GM19438 (cell line): Measurements from ENCODE around the gene DUSP16.
A peak's percentile ranks its signal among the peaks of the same experiment; 100 is the strongest.
"Not testable (repeated sequence)": the region's sequence is repeated elsewhere in the genome, so short reads cannot be mapped to it uniquely, and the experiment has no call there.

ENCODE experiments used
- ATAC-seq: cut with Tn5 transposase; IDR thresholded peaks from one replicate; pipeline ENCODE4 v1.9.1; 2021; ENCODE audit warnings: low read depth; ENCODE audit not compliant: unreplicated experiment

Gene DUSP16

DNA sequence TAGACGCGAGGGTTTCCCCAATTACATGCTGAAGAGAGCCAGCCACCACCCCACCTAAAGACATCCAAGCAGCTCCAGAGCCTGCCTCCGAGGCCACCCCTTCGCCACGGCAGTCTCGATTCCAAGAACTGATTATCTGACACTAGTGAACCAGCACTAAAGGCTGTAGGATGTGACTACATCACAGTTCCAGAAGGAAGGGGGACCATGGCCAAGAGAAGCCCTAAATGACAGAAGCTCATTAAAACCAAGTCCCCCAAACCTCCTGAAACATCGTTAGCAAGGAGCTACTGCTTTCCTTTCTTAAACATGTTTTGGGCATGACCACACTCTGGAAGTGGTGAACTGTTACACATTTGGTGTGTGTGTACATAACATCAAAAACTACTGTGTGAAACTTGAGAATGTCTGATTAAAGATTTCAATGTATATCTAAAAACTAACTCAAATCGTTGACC is 88.2 kb downstream of the DUSP16 start:
- ATAC-seq = peak; percentile 36

DNA sequence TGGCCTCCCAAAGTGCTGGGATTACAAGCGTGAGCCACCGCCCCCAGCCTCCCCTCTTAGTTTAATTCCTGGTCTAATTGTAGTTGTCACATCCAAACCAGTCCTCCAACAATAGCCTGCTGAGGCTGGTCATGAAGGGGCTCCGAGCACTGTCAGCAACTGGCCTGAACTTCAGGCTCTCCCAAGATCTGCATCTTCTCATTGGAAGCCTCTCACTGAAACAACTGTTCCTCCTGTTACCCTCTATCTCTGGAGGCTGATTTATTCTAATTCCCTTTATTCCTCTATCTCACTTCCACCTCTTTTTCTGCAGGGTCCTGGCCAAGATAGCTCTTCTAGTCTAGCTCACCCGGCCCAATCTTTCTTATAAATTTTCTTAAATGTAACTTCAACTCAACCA is 89.4 kb downstream of the DUSP16 start:
- ATAC-seq = no peak

DNA sequence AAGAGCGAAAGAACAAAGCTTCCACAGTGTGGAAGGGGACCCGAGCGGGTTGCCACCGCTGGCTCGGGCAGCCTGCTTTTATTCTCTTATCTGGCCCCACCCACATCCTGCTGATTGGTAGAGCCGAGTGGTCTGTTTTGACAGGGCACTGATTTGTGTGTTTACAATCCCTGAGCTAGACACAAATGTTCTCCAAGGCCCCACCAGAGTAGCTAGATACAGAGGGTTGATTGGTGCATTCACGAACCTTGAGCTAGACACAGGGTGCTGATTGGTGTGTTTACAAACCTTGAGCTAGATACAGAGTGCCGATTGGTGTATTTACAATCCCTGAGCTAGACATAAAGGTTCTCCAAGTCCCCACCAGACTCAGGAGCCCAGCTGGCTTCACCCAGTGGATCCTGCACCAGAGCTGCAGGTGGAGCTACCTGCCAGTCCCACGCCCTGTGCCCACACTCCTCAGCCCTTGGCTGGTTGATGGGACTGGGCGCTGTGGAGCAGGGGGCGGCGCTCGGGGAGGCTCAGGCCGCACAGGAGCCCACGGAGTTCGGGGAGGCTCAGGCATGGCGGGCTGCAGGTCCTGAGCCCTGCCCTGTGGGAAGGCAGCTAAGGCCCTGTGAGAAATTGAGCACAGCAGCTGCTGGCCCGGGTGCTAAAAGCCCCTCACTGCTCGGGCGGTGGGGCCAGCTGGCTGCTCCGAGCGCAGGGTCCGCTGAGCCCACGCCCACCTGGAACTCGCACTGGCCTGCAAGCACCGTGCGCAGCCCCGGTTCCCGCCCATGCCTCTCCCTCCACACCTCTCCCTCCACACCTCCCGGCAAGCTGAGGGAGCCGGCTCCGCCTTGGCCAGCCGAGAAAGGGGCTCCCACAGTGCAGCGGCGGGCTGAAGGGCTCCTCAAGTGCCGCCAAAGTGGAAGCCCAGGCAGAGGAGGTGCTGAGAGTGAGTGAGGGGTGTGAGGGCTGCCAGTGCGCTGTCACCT is 90.4 kb downstream of the DUSP16 start:
- not testable (repeated sequence) for ATAC-seq

DNA sequence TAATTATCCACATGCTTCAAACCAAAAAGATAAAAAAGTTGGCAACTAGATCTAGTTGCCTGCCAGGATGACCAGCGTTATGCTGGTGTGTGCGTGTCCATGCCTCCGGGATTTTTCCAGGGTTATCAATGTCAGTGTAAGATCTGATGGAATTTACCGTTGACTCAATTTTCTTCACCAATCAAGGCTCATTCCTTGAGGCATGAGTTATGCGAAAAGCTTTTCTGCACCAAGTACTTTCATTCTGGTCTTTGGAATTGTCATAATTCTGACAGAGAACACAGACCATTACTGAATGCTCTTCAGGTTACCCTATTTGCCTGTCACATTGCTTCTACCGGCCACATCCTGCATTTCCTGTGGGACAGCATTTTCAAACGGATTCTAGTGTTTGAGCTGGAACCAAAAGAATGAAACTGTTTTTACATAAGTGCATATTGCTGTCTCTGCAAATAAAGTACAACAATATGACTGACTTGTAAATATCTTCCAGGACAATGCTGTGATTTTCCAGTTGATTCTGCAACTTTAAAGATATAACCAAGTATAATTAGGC is 91.8 kb downstream of the DUSP16 start:
- ATAC-seq = no peak

DNA sequence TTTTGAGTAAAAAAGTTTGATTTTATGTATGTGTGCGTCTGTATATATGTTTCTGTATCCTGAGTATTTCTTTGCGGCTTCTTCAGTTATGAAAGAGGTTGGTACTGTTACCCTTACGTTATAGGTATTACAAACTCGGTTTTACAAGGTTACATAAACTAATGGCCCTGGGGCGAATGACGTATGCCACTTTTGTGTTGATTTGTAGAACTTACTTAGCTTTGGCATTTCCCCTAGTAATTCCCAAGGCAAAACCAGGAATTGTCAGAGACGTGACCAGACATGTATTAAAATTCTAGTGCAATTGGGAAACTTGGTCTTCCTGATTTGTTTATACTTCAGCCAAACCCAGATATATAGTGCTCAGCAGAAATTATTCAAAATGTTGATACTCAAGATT is 93.3 kb downstream of the DUSP16 start:
- ATAC-seq = no peak

DNA sequence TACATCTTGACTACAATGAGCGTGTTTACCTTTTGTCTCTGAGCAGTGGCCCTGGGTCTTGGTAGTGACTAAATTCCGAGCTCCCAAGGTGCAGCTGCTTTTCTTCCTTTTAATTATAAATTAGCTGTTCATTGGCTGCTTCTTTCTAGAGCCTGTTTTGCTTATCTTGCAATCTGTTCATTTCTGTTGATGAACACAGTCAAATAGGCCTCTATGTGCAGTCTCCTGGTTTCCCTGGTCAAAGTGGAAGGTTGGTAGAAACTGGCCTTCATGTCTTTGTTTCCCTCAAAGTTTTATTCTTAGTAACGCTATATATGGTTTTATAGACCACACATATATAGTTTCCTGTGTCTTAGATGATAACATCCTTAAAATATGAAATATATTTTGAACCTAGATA is 94.1 kb downstream of the DUSP16 start:
- no peak for ATAC-seq

DNA sequence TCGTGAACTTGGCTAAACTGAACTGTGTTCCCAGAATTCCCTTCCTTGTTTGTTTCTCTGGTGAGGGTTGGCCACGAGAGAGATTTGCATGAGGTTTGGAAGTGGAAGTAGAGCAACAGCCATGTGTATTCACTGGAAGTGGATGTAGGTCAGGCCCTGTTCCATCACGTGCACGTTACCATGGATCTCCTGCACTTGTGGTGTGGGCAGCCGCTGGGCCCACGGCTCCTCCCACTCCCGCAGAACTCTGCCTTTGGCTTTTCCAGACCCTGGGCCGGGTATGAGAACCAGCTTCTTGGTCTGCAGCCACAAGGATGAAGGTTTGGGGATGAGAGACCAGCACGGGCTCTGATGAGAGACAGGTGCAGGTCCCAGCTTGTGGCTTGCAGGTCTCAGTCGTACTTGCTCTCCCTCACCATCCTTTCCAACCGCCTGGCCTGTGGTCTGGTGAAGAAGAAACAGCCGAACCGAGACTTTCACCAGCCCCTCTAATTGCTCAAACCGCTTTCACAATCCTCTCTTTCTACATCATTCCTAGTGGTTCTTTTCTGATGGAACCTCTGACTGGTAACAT is 94.9 kb downstream of the DUSP16 start:
- no peak for ATAC-seq

DNA sequence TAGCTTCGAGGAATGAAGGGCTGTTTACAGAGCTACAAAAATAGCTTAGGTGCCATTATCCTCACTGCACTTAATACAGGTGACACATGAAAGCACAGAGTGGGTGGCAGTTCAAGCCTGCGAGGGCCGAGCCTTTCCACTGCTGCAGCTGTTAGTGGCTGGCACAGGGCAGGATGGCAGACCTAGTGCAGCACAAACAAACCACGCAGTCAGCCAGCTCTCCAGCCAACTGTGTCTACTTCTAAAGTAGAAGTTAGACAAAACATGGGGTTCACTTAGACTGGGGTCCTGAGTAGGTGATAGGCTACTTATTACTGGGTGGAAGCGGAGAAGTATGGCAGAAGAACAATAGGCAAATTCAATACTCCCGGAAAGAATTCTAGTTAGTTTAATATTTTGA is 95.4 kb downstream of the DUSP16 start:
- ATAC-seq = no peak

DNA sequence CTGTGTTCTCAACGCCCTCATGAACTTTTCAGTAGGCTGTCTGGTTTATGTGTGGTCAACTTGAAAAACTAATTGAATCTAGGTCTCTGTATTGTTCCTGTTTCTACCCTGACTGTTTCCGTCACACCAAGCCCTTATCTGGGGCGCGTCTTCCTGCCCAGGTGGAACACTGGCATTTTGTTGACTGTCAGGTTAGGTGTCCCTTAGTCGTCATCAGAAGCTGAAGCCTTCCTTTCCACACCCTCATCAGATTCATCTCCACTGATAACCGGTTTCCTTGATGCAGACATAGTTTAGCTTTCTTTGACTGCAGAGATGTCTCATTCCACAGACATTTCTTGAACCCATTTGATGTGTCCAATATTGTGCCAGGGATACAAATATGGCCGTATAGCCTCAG is 96.5 kb downstream of the DUSP16 start:
- no peak for ATAC-seq

DNA sequence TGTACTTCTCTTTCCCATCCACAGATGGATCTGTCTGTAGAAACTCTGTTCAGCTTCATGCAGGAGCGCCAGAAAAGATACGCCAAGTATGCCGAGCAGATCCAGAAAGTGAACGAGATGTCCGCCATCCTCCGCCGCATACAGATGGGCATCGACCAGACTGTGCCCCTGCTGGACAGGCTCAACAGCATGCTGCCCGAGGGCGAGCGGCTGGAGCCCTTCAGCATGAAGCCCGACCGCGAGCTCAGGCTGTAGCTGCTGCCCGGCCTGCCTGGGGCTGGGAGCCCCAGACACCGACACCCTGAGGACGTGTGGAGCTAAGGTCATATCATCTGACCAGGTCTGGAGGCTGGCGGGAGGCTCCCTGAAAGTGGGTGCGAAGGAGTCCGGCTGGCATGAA is 97.1 kb downstream of the DUSP16 start:
- no peak for ATAC-seq

DNA sequence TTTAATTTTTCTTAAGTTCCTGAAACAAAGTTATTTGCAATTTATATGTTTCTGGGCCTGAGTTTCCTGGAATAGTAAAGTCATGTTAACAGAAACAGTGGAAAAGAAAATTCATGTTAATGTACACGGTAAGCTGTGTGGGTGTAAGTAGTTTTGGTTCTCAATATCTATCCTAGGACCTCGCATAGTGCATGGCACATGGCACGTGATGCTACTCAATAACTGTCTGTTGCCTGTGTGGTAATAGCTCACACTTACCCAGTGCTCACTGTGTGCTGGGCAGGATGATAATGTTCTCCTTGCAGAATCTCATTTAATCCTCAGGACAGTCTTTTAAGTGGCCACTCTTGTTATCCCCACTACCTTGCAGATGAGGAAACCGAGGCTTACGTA is 100.7 kb downstream of the DUSP16 start:
- no peak for ATAC-seq

DNA sequence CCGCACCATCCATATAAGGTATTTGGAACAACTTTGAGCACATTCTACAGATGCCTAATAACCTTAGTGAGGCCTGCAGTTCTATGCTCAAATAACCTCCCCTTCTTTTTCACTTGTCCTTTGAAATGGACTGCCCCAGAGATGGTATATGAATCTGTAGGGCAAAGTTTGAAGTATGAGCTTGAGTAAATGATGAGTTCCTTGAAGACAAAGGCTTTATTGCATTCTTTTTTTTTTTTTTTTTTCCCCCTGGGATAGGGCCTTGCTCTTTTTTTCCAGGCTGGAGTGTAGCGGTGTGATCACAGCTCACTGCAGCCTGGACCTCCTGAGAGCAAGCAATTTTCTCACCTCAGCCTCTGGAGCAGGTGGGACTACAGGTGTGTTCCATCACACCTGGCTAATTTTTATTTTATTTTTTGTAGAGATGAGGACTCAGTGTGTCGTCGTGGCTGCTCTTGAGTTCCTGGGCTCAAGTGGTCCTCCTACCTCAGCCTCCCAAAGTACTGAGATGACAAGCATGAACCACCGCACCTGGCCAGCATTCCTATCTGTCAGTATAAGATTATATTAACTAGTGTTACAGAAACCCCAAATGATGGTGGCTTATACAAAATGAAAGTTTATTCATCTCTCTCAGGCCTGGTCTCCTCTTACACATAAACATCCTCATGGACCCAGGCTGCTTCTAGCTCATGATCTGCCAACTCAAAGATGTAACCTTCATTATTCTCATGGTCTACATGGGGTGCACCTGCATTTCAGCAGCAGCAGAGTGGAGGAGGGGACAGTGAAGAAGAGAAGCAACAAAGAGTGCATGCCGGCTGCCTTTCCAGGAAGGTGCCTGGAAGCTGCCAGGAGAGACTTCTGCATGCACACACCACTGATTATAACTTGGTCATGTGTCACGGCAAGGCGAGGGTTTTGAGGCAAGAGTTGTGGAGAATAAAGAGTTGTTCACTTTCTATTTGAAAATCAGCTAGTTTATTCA is 101.4 kb downstream of the DUSP16 start:
- ATAC-seq = no peak

DNA sequence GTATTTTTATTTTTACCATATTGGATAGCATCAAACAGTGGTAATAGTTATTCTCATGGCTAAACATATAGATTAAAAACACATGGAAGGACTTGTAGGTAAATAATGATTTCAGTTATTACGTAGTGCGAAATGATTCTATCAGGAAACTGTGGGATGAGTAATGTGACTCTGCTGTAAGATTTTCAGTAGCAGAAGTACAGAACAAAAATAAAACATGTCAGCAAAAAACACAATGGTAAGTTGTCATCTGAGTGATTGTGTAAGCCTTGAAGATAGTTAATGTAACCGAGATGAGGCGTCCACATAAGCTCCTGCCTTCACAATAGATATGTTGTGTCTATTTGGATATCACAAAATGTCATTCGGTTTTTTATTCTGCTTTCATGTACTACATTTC is 106.0 kb downstream of the DUSP16 start:
- ATAC-seq = no peak

DNA sequence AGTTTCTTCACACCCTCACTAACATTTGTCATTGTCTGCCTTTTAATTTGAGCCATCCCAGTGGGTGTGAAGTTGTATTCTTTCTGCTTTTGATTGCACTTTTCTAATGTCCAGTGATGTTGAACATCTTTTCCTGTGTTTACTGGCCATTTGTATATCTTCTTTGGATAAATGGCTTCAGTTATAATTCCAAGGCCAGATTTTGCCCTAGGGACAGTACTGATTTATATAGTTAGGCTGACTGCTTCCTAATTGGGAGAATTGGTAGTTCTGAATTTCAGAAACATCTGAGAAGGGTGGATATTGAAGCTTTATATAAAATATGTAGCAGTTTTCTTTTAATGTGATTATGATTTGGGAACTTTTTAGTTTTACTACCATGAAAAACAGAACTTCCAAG is 108.3 kb downstream of the DUSP16 start:
- no peak for ATAC-seq

DNA sequence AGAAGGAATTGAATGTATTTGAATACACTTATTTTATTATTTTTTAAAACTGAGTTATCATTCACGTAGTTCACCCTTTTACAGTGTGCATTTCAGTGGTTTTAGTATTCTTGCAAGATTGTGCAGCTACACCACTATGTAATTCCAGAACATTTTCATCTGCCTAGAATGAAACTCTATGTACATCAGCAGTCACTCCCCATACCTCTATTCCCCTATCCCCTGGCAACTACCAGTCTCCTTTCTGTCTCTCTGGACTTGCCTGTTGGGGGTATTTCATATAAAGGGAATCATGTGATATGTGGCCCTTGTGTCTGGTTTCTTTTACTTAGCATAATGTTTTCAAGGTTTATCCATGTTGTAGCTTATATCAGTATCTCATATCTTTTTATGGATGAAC is 109.0 kb downstream of the DUSP16 start:
- no peak for ATAC-seq

DNA sequence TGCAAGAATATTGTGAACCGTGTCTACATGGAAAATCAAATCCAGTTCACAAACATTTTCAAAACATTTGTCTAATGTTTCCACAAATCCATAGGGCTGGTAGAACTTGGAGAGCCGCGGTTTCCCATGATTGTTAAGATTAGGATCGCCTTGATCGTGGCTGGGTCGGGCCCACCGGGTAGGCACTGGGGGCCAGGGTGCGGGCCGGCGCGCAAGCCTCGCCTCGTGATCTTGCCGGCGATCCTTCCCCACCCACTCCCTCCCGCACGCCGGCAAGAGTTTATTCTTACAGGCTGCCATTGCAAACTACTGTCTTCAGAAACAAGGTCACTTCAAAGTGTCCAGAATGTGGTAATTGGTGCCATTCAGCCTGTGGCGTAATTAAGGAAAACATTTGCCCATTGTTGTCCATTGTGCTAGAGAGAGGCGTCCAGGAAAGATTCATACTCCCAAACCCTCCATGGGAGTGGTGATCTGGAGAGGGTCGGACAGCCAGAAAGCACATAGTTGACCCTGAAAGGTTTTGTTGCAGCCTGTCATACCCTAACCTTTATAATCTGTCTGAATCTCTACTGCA is 110.2 kb downstream of the DUSP16 start:
- no peak for ATAC-seq

DNA sequence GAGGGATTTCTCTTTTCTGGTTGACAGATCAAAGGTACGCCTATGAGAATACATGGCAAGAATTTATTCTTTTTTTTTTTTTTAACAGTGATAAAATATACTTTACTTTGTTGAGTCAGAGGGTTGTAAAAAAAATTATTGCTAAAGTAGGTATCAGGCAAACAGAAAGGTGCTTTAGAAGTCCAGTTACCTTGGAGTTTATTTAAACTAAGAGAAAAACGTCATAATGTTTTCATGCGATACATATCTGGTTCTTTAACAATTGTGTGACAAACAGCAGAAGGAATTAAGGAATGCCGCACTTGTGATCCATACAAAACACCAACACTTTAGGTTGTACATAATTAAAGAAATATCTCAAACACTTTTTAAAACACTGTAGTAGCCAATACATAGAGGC is 111.6 kb downstream of the DUSP16 start:
- ATAC-seq = no peak

DNA sequence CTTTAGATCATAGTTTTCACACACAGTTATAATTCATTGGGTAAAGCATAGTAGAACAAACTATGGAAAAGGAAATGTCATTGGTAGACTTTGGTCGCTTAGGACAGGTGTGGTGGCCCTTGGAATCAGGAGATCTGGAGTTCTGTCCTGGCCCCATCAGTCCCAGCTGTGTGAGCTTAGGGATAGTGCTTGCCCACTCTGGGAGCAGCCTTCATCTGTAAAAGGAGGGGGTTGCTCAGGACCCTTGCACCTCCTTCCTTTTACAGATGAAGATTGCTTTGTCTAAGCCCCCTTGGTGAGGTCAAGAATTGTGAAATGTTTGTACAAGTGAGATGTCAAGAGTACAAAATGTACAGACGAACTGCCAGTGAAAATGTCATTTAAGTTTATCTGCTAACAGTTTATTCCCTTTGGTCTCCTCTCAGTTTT is 112.6 kb downstream of the DUSP16 start:
- ATAC-seq = no peak

DNA sequence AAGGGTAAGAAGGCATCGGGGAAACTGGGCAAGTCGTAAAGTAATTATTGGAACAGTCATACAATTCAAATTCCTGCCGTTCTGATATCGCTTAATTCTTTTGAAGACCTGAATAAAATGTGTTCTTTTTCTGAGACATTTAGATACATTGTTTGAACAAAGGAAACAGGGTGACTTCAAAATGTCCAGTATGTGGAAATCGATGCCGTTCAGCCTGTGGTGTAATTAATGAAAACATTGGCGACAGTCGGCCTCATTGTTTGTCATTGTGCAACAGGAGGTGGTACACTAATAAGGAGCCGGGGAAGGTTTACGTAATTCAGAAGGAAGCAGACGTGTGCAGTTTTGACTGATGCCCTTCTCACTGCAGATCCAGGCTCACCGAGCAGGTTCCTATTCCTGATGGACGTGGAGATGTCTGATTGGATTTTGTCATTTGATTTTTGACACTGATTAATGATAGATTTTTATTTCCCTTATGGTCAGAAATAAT is 113.1 kb downstream of the DUSP16 start:
- ATAC-seq = no peak

DNA sequence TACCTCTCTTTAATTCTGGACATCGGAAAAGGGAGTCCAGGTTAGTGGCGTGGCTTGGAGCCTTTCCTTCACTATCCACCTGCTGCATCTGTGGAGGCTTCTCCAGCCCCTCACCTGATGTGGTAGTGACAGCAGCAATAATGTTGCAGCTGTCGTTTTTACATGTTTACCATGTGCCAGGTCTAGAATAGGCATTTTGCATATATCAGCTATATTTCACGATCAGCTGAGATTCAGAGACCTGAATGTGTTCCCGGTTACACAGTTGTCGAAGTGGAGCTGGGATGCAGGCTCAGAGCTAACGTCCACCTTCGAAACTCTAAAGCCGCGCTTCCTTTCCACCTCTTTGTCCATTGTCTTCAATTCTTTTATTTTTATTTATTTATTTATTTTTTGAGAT is 114.8 kb downstream of the DUSP16 start:
- no peak for ATAC-seq
